GM18873 (cell line): Measurements from ENCODE around the gene TRIM71.
"Not testable (repeated sequence)": the region's sequence is repeated elsewhere in the genome, so short reads cannot be mapped to it uniquely, and the experiment has no call there.

ENCODE experiments used
- ATAC-seq: cut with Tn5 transposase; IDR thresholded peaks from one replicate; pipeline ENCODE4 v1.9.1; 2021; ENCODE audit warnings: mild to moderate bottlenecking, moderate library complexity, moderate number of reproducible peaks; ENCODE audit not compliant: unreplicated experiment, low FRiP score

The TRIM71 gene

GRCh38 chr3:32841867-32842470, 24.2 kb downstream of the TRIM71 start:
- ATAC-seq = no peak

GRCh38 chr3:32842531-32842931, 24.7 kb downstream of the TRIM71 start:
- ATAC-seq = no peak

DNA sequence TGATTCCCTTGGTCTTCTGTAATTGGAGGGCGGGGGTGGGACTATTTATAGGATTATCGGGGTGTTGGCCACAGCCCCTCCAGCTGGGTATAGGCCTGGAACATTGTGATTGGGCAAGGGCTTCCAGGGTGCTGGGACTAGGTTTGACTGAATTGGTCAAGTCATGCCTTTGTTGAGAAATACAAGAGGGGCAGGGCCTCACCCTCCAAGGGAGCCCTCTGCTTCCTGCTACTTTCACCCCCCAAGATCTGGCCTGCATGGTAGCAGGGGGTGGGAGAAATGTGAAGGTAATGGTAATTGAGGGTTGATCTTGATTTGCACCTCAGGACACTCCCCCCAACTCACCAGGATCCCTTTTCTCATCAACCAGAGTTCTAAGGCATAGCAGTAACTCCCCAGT, 25.2 kb downstream of the TRIM71 start:
- ATAC-seq = no peak

DNA sequence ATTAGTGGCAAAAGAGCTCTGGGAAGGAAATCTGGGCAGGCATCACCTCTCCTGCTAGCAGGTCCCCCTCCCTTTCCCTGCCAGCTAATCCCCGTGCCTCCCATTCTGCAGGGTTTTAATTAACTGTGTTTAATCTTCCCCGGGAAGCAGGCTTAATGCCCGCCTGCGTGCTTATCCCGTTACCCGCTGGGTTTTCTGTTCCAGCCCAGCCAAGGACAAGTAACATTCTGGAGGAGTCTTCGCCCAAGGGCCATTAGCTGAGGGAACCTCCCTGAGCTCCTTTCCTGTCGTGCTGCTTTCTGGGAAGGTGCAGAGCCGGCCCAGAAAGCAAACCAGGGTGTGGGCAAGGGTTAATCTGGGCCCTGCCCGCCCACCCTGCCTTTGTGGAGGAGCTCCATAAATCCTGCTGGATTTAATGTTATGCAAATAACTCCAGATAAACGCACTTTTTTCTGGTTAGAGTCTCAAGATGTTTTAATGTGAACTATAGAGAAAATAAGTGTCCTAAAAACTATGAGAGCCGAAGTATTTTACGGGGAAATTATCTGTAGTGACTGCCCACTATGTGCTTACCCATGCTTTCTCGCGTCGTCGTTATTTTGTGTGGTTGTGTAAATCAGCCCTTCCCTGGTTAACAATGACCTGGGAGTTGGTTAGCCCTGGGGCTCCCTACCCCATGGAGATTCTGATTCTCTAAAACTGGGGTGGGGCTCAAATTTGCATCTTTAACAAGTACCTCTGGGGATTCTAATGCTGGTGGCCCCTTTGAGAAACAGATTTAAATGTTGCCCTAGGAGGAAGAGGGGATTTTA, 25.9 kb downstream of the TRIM71 start:
- ATAC-seq = no peak

- ATAC-seq = no peak
Measured at GRCh38 chr3:32844322-32844654, 26.5 kb downstream of the TRIM71 start.

GRCh38 chr3:32844914-32845313, 27.1 kb downstream of the TRIM71 start:
- ATAC-seq = no peak

- not testable (repeated sequence) for ATAC-seq
Measured at GRCh38 chr3:32845546-32845945, 27.7 kb downstream of the TRIM71 start.

DNA sequence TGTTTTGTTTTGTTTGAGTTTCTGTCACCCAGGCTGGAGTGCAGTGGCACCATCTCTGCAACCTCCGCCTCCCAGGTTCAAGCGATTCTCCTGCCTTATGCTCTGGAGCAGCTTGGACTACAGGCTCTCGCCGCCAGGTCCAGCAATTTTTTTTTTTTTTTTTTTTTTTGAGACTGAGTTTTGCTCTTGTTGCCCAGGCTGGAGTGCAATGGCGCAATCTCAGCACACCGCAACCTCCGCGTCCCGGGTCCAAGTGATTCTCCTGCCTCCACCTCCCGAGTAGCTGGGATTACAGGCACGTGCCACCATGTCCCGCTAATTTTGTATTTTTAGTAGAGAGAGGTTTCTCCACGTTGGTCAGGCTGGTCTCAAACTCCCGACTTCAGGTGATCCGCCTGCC, 29.2 kb downstream of the TRIM71 start:
- ATAC-seq = not testable (repeated sequence)

DNA sequence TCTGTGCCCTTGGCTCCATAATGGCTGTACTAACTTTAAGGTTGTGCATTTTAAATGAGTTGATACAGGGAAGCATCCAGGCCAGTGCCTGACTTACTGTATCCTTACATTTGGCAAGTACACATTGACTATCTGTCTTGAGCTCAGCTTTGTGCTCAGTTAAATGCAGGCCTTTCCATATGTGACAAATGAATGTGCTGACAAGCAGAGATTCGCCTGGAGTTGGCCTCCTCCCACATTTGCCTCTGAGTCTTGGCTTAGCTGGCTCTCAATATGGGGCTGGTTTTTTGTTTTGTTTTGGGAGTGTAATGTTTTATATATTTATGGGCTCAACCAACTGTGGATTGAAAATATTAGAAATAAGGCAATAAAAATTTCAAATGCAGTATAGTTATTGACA, 29.7 kb downstream of the TRIM71 start:
- no peak for ATAC-seq

DNA sequence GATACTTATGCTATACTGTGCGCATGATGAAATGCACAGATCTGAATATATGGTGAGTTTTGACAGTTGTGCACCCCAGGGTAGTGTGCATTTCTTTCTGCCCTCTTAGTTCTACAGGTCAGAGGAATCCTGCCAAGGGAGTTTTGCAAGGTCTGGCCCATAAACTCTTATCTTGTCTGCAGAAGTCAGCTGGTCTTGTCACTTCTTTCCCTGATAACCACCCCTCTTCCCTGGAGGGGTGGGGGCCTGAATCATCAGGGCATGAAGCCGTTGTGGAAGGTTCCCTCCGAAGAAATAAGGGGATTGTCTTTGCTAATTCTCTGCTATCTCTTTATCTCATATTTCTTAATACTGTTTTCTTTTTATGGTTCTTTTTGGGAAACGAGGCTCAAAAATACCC, 30.4 kb downstream of the TRIM71 start:
- ATAC-seq = no peak

GRCh38 chr3:32849046-32849445, 31.2 kb downstream of the TRIM71 start:
- ATAC-seq = no peak

- ATAC-seq = no peak
Measured at GRCh38 chr3:32850226-32850625, 32.4 kb downstream of the TRIM71 start.

GRCh38 chr3:32850636-32851035, 32.8 kb downstream of the TRIM71 start:
- no peak for ATAC-seq

DNA sequence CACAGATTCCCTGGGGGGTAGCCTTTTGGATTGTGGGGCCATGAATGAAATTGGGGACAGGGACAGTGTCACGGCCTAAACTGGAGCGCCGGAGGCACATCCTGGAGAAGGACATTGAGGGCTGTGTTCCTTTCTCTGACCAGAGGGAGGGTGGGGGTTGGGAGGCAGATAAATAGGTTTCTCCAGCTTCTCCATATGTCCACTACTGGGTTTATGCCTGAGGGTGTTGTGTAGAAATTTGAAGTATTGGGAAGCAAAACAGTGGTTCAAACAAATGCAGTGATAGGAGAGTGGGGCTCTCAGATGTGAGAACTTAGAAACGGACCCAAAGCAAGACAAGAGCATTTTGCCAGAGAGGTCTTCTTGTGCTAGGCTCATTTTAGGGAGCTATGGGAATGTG, 34.3 kb downstream of the TRIM71 start:
- no peak for ATAC-seq

DNA sequence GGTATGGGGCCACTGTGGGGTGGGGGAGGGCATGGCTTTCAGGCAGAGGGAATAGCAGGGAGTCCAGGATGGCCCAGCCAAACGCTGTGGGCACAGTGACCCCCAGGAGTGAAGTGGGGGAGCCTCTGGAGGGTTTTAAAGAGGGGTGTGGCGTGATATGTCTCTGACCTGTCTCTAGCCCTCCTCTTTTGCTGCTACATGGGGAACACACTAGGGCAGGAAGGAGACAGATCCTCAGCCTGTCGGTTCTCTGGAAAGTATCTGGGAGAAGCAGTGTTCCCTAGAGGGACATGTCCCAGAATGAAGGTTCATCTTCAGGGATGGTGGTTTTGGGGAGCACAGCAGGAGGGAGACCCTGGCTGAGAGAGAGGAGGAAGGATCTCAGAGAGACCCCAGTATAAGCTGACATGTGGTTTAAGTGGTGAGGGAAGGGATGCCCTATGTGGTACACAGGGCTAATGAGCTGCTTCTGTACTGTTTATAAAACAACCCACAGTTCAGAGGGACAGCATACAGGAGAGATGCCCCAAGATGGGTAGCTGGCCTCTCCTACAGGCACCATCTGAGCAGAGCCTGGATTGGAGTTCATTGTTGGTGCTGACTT, 37.7 kb downstream of the TRIM71 start:
- no peak for ATAC-seq

- no peak for ATAC-seq
Measured at GRCh38 chr3:32856355-32856889, 38.6 kb downstream of the TRIM71 start.

DNA sequence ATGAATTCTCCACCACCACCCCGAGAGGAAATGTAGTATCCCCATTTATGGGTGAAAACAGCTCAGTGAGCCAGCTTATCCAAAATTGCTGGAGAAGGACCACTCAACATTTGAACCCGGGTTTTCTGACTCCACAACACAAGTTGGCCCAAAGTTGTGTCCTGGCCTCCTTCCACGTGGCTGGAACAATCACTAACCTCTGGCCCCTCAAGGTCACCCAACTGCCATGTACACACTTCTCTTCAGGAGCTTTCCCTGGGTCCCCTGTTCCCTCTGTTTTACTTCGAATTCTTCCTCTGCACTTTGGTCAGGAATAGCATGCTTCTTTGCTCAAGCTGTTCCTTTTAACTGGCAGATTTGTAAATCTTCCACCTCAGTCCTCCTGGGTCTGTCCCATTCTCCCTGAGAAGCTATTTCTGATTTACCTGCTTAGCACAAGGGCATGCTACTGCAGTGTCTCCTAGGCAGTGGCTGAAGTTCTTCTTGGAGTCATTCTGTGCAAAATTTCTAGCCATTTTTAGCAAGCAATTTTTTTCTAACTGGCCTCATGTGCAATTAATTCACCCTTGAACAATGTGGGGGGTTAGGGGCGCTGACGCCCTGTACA, 39.2 kb downstream of the TRIM71 start:
- ATAC-seq = no peak

DNA sequence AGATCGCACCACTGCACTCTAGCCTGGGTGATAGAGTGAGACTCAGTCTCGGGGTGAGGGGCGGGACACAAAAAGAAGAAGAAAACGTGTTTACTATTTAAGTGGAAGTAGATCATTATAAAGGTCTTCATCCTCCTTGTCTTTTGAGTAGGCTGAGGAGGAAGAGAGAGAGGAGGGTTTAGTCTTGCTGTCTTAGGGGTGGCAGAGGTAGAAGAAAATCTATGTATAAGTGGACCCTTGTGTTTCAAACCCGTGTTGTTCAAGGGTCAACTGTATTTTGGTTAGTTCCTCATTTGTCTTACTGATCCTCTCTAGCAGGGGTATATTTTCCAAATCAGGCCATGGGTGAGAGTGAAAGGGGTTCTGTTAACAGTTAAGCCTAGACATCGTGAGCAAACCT, 40.1 kb downstream of the TRIM71 start:
- no peak for ATAC-seq

GRCh38 chr3:32859604-32860237, 41.9 kb downstream of the TRIM71 start:
- ATAC-seq = no peak

DNA sequence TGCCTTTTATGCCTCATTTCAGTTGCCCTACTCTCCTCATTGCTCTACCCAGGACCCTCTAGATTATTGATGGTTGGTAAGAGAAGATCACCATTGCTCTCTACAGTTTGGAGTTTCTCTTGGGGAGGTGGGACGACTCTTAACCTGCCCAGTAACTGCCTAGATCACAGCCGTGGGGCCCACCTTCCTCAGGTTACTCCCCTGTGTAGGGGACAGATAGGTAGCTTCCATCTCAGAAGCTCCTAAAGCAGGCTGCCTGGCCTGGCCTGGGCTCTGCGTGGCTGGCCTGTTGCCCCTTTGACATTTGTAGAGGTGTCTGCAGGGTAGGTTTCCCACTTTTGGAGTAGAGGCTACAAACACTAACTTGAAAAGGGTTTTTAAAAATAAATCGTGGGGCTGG, 42.7 kb downstream of the TRIM71 start:
- ATAC-seq = no peak

- ATAC-seq = no peak
Measured at GRCh38 chr3:32861681-32862080, 43.9 kb downstream of the TRIM71 start.
